ENCODE data around the gene PTTG1IP. TPM values are rescaled to one million over a fixed set of nuclear protein-coding genes. Genes with fewer than 3 reads are reported as not detected.
A peak's percentile ranks its signal among the peaks of the same experiment; 100 is the strongest.

PTTG1IP gene
- total RNA-seq, 1 donor from 2014 or later, result 468 TPM

DNA sequence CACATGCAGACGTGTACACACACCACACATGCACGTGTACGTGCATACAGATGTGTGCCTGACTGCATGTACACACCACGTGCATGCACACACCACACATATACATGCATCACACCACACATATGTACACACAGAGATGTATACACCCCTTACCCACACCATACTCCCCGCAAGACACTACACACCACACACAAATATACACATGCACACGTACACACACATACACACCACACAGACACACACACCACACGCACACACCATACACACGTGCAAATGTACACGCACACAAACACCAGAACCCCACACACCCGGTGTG, 37.5 kb upstream of the PTTG1IP start:
- TF ChIP-seq, protein P1, sequence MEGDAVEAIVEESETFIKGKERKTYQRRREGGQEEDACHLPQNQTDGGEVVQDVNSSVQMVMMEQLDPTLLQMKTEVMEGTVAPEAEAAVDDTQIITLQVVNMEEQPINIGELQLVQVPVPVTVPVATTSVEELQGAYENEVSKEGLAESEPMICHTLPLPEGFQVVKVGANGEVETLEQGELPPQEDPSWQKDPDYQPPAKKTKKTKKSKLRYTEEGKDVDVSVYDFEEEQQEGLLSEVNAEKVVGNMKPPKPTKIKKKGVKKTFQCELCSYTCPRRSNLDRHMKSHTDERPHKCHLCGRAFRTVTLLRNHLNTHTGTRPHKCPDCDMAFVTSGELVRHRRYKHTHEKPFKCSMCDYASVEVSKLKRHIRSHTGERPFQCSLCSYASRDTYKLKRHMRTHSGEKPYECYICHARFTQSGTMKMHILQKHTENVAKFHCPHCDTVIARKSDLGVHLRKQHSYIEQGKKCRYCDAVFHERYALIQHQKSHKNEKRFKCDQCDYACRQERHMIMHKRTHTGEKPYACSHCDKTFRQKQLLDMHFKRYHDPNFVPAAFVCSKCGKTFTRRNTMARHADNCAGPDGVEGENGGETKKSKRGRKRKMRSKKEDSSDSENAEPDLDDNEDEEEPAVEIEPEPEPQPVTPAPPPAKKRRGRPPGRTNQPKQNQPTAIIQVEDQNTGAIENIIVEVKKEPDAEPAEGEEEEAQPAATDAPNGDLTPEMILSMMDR (IDR thresholded peaks at IDR 0.05), result no peak
- no peaks in the 10 kb centered on the region for H3K27me3 ChIP-seq
- intact Hi-C loops (cut with DNase I), result no loop called here
- H3K27ac ChIP-seq, result no peak overlapping the region
- H3K9me3 ChIP-seq, result no peaks in the 10 kb centered on the region
- H3K4me1 ChIP-seq, result peaks cover 0 to 13% of the 10 kb centered on the region in 2 donors
- no peaks in the 10 kb centered on the region for H3K36me3 ChIP-seq
- H3K4me3 ChIP-seq, result no peak overlapping the region
- no peak for DNase-seq (ENCODE audit: low spot score in 2 of 2)

DNA sequence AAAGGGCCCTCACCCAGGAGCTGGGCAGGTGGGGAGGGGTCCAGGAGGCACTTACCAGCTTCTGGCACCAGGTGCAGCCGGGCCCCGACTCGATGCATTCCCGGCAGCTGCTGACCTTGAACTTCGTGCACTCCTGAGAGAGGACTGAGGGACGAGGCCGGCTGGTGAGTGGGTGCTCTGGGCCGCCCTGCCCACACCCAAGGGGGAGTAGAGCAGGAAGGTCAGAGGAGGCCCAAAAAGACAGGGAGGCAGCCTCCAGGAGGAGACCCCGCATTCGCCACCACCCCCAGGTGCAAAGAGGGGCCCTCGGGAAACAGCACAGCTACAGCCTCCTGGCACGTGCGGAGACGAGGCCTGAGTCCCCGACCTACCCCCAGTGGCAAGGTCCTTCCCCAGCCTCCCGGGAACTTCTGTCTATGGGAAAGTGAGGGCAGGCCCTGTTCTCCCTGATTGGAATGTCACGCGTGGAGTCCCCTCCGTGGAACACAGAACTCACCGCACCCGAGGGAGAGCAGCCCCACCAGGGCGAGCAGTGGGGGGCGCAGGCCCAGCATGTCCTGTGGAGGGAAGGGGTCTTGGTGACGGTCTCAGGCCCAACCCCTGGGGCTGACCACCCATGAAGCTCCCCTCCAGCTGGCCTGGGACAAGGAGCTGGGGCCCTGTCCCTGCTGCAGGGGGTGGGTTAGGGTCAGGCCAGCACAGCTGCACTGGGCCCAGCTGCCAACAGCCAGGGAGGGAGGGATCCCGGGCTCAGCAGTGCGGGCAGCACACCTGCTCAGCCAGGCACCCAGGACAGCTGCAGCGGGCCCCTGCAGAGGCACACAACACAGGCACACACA, 37.0 kb upstream of the PTTG1IP start:
- TF ChIP-seq, protein P1 (IDR thresholded peaks at IDR 0.05), result no peak
- Histone ChIP-seq H3K27ac (no peak overlapping the region), H3K9me3 (no peaks in the 10 kb centered on the region), H3K36me3 (no peaks in the 10 kb centered on the region), H3K4me1 (peaks cover 0 to 13% of the 10 kb centered on the region in 2 donors), H3K27me3 (no peaks in the 10 kb centered on the region), H3K4me3 (no peak overlapping the region)
- intact Hi-C loops (cut with DNase I), result no loop called here
- no peak for DNase-seq (ENCODE audit: low spot score in 2 of 2)

DNA sequence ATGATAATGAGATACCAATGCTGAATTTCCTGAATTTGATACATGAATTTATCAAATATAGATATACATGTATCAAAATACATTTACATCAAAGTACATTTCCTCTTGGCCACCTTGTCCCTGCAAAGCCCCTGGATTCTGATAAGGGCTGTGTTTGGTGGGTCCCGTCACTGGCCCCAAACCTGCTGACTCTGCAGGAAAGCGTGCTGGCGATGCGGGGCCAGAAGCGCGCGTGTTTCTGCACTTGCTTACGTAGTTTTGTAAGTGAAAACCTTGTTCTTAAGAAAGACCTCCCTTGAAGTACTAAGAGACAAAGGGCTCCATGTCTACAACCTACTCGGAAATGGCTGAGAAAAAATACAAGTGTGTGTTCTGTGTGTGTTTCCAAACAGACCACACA, 36.2 kb upstream of the PTTG1IP start:
- Histone ChIP-seq H3K27ac (no peak overlapping the region), H3K27me3 (no peaks in the 10 kb centered on the region), H3K9me3 (no peaks in the 10 kb centered on the region), H3K4me3 (no peak overlapping the region), H3K36me3 (no peaks in the 10 kb centered on the region), H3K4me1 (peaks cover 0 to 13% of the 10 kb centered on the region in 2 donors)
- TF ChIP-seq, protein P1 (IDR thresholded peaks at IDR 0.05), result no peak
- DNase-seq (ENCODE audit: low spot score in 2 of 2), result no peak
- intact Hi-C loops (cut with DNase I), result no loop called here

DNA sequence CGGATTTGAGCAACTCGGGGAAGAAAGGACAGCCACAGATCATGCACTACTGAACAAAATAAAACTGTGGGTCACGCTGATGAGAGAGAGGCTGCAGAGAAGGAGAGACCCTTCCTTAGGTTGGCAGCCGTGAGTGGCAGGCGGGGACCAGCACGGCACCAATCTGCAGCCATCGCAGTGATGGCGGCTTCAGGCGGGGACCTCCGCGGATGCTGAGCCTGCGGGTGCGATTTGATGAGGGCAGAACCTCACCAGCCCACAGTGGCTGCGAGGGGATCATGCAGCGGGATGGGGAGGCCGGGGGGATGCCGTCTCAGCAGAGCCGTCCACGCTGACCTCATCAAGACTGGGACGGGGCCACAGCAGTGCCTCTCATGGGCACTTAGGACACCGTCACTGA, 35.4 kb upstream of the PTTG1IP start:
- no peaks in the 10 kb centered on the region for H3K9me3 ChIP-seq
- TF ChIP-seq, protein P1 (IDR thresholded peaks at IDR 0.05), result no peak
- no peak overlapping the region for H3K27ac ChIP-seq
- H3K4me1 ChIP-seq, result peaks cover 0 to 13% of the 10 kb centered on the region in 2 donors
- no peaks in the 10 kb centered on the region for H3K27me3 ChIP-seq
- no peak for DNase-seq (ENCODE audit: low spot score in 2 of 2)
- no peak overlapping the region for H3K4me3 ChIP-seq
- H3K36me3 ChIP-seq, result no peaks in the 10 kb centered on the region
- intact Hi-C loops (cut with DNase I), result no loop called here

DNA sequence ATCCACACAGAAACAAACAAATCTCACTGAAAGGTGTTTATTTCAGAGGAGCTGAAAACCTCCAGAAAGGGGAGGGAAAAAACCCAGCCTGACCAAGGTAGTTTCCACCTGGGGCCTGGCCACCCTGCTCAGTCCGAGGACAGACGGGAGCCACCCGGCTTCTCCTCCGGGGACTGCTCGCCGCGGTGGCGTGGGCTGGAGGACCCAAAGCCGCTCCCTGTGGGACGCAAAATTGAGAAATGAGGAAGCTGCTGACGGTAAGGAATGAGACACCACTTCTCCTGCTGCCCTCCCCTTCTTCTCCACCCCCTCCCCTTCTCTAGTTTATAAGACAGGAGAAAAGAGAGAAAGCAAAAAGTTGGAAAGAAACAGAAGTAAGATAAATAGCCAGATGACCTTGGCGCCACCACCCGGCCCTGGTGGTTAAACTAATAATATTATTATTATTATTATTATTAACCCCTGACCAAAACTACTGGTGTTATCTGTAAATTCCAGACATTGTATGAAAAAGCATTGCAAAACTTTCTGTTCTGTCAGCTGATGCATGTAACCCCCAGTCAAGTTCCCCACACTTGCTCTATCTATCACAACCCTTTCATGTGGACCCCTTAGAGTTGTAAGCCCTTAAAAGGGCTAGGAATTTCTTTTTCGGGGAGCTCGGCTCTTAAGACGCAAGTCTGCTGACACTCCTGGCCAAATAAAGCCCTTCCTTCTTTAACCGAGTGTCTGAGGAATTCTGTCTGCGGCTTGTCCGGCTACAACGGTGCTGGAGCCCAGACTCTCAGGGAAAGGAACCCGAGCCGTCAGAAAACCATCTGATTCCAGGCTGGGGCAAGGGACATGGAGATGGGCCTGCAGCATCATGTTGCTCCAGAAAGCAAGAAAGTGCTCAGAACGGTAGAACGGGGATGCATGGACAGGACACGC, 34.7 kb upstream of the PTTG1IP start:
- H3K4me3 ChIP-seq, result peak overlapping the region in 1 of 2 donors; percentile 12
- DNase-seq (ENCODE audit: low spot score in 2 of 2), result no peak
- TF ChIP-seq, protein P1 (IDR thresholded peaks at IDR 0.05), result no peak
- intact Hi-C loops (cut with DNase I), result no loop called here
- no peaks in the 10 kb centered on the region for H3K27me3 ChIP-seq
- H3K36me3 ChIP-seq, result no peaks in the 10 kb centered on the region
- no peak overlapping the region for H3K27ac ChIP-seq
- H3K4me1 ChIP-seq, result peaks cover 0 to 13% of the 10 kb centered on the region in 2 donors
- no peaks in the 10 kb centered on the region for H3K9me3 ChIP-seq

Data from ascending aorta (tissue), 2 donors.